Left ventricle myocardium inferior (tissue), 1 donor: ENCODE measurements around the gene CADPS2. TPM values are rescaled to one million over a fixed set of nuclear protein-coding genes. Genes with fewer than 3 reads are reported as not detected.
A peak's percentile ranks its signal among the peaks of the same experiment; 100 is the strongest.

Experiments
- DNase-seq: peaks from one replicate; pipeline ENCODE4 v3.0.0-alpha.2; 2020
- H3K27ac ChIP-seq: fragments of 200-600 bp; replicated peaks from 2 replicates; pipeline ENCODE4 v1.8.0; 2021
- H3K27me3 ChIP-seq: fragments of 200-600 bp; 2 replicates; pipeline ENCODE4 v1.8.0; 2021; ENCODE audit warnings: low read depth
- H3K36me3 ChIP-seq: fragments of 200-600 bp; 2 replicates; pipeline ENCODE4 v1.8.0; 2021
- H3K4me1 ChIP-seq: fragments of 200-600 bp; 2 replicates; pipeline ENCODE4 v1.8.0; 2021
- H3K4me3 ChIP-seq: fragments of 200-600 bp; 2 replicates; pipeline ENCODE4 v1.8.0; 2021; ENCODE audit warnings: mild to moderate bottlenecking, moderate library complexity
- H3K9me3 ChIP-seq: fragments of 200-600 bp; replicated peaks from 2 replicates; pipeline ENCODE4 v1.8.0; 2021
- CTCF ChIP-seq: fragments of 200-600 bp; IDR thresholded peaks from 2 replicates; pipeline ENCODE4 v1.8.0; 2021; ENCODE audit warnings: antibody characterized with exemption, mild to moderate bottlenecking, borderline replicate concordance
- intact Hi-C: fragments of 100-400 bp; cut with micrococcal nuclease; formaldehyde crosslinking; loops from one replicate; pipeline ENCODE4 v1.11.0; 2022
- total RNA-seq: library from RNA; stranded (reverse); fragmentation: NEBNext Ultra II Directional; extraction: Animal tissue kit (Norgen Biotek cat#: 25700); gene quantifications from one replicate; pipeline ENCODE4 v1.2.1, GENCODE V29; 2021
- donor health status: DM: no; HTN: yes; CAD: no; lungs with severe emphysema.

CADPS2 gene
- total RNA-seq, 1 donor from 2014 or later: 11.9 TPM

DNA sequence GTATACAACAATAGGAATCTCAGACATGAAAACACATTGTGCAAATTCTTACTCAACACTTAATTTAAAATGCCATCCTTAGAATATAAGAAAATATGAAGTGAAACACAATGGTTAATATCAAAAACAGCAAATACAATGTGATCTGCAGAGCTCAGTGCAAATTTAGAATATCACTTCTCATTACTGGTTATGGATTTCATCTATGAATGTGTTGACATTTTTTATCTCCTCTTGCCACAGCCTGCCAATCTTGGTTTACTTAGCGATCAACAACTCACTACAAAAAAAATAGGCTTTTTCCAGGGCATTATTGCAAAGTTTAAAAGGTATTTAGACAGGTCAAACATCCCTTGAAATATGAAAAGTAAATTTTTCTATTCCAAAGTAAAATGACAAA, 158.5 kb downstream of the CADPS2 start:
- Histone ChIP-seq H3K36me3 (no peaks in the 10 kb centered on the region), H3K27ac (peak overlapping the region; percentile 68), H3K27me3 (no peaks in the 10 kb centered on the region), H3K4me1 (peaks cover 27% of the 10 kb centered on the region), H3K4me3 (no peak overlapping the region), H3K9me3 (peaks cover 9% of the 10 kb centered on the region)
- no peak for DNase-seq
- no peak for TF ChIP-seq CTCF
- intact Hi-C loops: no loop called here

DNA sequence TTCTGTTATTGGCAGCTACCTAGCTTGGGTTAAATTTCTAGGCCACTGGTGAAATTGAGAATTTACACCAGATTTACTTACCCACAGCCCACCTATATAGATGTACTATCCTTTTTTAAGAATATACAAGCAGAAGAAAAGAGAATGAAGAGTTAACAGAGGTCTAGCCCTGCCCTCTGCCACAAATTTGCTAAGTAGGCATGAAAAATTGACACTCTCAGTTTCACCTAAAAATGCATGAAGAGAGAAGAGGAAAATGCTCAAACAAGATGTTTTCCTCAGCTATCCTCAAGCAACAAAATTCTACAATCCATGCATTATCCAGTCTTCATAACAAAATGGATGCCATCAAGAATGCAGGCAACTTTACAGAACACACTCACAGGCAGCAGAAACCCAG, 158.9 kb downstream of the CADPS2 start:
- intact Hi-C loops: no loop called here
- Histone ChIP-seq H3K27ac (peak overlapping the region; percentile 68), H3K4me1 (peaks cover 27% of the 10 kb centered on the region), H3K27me3 (no peaks in the 10 kb centered on the region), H3K4me3 (no peak overlapping the region), H3K9me3 (peaks cover 9% of the 10 kb centered on the region), H3K36me3 (no peaks in the 10 kb centered on the region)
- DNase-seq: no peak
- TF ChIP-seq CTCF: no peak

GRCh38 chr7:122726881-122727280, 159.4 kb downstream of the CADPS2 start:
- no peak for DNase-seq
- no peak for TF ChIP-seq CTCF
- Histone ChIP-seq H3K27me3 (no peaks in the 10 kb centered on the region), H3K4me3 (no peak overlapping the region), H3K27ac (peak overlapping the region; percentile 68), H3K4me1 (peaks cover 27% of the 10 kb centered on the region), H3K9me3 (peaks cover 9% of the 10 kb centered on the region), H3K36me3 (no peaks in the 10 kb centered on the region)
- intact Hi-C loops: no loop called here

DNA sequence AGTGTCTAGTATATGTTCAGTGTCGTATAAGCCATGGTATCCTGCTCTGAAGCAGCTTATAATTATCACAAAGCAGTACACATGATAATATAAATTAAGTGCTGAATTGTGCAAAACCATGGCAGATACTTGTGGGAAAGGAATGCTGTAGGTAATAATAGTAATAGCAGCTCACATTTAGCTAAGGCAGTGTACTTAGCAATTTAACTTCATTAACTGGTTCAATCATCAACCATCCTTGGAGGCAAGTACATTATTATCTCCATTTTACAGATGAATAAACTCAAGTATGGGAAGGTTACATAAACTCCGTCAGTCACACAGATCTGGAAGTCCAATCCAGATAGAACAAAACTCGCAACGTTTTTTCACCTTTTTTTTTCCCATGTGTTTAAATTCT, 161.9 kb downstream of the CADPS2 start:
- DNase-seq: no peak
- no peak overlapping the region for H3K4me3 ChIP-seq
- no peaks in the 10 kb centered on the region for H3K36me3 ChIP-seq
- peaks cover 21% of the 10 kb centered on the region for H3K4me1 ChIP-seq
- intact Hi-C loops: no loop called here
- peaks cover 9% of the 10 kb centered on the region for H3K9me3 ChIP-seq
- H3K27ac ChIP-seq: no peak overlapping the region
- no peaks in the 10 kb centered on the region for H3K27me3 ChIP-seq
- no peak for TF ChIP-seq CTCF

- no peaks in the 10 kb centered on the region for H3K27me3 ChIP-seq
- H3K36me3 ChIP-seq: no peaks in the 10 kb centered on the region
- H3K9me3 ChIP-seq: peaks cover 9% of the 10 kb centered on the region
- intact Hi-C loops: no loop called here
- H3K4me3 ChIP-seq: no peak overlapping the region
- no peak for TF ChIP-seq CTCF
- no peak overlapping the region for H3K27ac ChIP-seq
- no peak for DNase-seq
- H3K4me1 ChIP-seq: peaks cover 7% of the 10 kb centered on the region
Measured at GRCh38 chr7:122719010-122719578, 167.2 kb downstream of the CADPS2 start.
